T1000 (cell line): ENCODE measurements around the gene DLK2.
A peak's percentile ranks its signal among the peaks of the same experiment; 100 is the strongest.
"Not testable (repeated sequence)": the region's sequence is repeated elsewhere in the genome, so short reads cannot be mapped to it uniquely, and the experiment has no call there.

ENCODE experiments used
- DNase-seq: peaks from one replicate; lab custom pipeline; 2025; ENCODE audit warnings: mixed read lengths; lab: John Stamatoyannopoulos, UW

DLK2 gene

DNA sequence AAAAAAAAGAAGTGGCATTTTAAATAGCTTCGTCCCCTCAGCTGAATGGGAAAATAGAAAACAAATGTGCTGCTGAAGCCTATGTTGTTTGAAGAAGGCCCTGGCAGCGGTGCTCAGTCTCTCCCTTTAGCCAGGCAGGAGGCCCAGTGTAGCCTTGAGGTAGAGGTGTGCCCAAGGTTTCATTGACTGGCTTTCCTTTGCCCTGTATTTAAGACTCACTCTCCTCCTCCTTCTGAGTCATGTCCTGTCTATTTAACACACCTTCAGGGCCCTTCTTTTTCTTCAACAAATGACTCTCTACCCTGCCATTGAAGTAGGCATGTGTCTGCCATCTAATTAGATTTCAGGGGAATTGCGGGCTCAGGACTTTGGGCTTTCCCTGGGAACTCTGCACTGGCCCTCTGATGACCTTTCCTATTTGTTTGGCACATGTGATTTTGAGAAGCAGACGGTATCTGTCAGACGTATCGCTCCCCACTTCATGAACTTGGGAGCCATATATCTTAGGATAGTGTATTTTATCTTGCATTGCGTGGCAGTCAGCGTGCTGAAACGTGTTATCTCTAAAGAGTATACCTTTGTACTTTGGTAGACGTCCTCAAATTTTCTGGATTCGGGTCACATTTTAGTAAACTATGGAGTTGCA, 26.4 kb upstream of the DLK2 start:
- no peak for DNase-seq

DNA sequence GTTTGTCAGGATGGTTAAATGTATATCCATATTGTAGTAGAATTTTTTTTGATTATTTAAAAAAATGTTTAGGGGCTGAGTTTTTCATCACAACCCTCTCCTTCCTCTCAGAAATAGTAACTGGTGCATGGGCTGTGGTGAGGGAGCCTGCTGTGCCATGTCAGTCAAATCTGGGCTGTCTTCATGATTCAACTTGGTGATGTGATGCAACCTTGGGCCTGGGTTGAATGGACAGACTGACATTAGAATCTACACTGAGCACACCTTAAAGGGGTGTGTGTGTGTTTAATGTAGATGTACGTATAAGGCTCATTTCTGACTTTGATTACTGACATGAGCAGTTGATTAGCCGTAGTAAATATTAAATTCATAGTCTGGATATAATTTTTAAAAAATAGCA, 25.7 kb upstream of the DLK2 start:
- no peak for DNase-seq

DNA sequence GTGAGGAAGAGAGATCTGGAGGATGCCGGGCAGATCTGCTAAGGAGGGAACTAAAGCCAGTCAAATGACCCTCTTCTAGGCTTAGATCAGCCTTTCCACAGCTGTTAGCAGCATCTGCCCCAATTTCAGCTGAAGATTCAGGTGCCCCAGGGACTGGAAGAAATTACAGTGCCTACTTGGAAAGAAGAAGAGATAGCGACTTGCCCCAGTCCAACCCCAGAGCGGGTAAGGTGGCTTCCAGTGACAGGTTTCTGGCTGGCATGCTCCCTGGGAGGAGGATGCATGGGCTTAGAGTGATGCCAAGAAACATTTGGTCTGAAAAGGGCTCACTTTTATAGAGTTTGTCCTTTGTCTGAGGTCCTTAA, 22.6 kb upstream of the DLK2 start:
- DNase-seq: no peak

DNA sequence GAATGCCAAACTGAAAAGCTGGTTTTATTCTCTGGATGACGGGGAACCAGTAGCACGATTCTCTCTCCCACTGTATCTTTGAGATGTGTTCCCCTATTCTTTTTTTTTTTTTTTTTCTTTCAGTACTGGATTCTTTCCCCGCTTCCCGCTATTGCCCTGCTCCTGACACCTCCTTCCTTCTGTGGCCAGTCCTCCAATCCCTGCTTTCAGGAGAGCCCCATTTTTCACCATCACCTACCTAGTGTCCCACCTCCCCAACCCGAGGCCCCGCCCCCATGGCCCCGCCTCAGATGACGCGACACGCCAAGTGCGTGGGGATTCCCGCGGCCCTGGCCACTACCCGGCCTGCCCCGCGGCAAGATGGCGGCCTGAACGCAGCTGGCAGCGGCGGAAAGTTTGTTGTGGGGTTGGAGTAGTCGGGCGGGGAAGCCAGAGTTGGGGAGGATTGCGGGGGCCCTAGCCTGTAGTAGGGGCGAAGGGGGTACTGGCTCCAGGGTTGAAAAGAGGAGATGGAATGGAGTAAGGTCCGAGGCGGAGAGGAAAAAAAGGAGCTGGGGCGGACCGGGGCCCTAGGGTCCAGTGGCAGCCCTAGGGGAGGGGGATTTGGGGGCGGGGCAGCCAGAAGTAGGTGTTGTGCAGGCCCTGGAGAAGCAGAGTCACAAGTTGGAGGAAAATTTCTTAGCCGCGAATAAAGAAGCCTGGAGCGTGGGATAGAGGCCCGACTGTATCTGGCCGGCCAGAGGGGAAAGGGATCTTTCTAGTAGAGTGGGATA, 22.1 kb upstream of the DLK2 start, which contains the start of gene TJAP1:
Gene TJAP1, plus strand, starts transcription at position 336 of the 773 bp plus-strand sequence. CDS start 21,432 bp downstream, outside the sequence.
- DNase-seq: peak; percentile 85

DNA sequence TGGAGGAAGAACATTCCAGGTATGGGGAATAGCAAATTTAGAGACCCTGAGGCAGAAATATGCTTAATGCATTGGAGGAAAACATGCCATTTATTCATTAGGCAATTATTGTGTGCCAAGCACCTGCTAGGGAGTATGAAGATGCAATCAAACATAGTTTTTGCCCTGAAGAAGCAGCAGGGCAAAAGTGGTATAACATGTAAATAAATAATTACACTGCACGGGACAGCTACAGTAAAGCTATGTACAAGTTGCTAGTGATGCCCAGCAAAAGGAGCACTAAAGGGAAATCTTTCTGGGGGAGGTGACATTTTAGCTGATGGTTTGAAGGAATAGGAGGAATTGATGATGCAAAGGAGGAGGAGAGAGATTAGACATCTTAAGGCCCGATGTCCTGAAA, 21.4 kb upstream of the DLK2 start:
- no peak for DNase-seq

DNA sequence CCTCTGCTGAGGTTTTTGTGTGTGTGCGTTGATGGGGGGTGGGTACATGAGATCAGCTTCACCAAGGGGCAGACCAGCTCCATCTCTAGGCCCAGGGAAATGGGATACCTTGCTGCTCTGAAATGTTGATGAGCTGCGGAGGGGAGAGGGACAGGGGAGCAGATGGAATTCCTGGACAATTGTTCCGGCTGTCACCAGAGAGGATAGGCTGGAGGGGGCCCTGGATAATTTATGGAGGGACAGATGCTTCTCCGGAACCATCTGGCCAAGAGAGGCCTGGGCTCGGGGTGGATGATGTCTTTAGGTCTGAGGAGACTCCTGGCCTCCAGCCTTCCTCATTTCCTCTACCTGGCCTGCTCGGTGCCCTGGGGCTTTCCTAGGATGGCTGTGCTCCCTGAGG, 20.2 kb upstream of the DLK2 start:
- DNase-seq: no peak

DNA sequence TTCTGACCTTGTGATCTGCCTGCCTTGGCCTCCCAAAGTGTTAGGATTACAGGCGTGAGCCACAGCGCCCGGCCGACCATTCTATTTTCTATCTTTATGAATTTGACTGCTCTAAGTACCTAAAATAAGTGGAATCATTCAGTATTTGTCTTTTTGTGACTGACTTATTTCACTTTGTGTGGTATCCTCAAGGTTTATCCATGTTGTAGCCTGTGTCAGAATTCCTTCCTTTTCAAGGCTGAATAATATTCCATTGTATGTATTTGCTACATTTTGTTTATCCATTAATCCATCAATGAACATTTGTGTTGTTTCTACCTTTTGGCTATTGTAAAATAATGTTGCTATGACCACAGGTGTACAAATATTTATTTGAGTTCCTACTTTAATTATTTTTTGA, 17.2 kb upstream of the DLK2 start:
- DNase-seq: no peak

DNA sequence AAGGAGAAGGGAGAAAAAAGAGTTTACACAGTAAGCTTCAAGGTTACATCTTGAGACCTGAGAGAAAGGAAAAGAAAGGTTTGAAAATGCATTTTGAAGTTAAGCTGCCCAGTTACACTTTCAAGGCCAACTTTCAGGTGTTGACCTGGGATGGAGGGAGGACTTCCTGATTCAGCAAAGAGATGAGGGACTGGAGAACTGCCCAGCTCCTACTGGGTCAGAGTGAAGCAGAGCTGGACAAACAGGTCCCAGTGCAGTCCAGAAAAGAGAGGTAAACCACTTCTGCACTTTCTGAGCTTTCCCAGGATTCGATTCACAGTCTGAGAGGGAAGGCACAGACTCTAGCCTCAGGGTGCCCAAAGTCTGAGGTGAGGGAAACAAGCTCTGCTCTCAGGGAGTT, 16.1 kb upstream of the DLK2 start:
- DNase-seq: no peak

DNA sequence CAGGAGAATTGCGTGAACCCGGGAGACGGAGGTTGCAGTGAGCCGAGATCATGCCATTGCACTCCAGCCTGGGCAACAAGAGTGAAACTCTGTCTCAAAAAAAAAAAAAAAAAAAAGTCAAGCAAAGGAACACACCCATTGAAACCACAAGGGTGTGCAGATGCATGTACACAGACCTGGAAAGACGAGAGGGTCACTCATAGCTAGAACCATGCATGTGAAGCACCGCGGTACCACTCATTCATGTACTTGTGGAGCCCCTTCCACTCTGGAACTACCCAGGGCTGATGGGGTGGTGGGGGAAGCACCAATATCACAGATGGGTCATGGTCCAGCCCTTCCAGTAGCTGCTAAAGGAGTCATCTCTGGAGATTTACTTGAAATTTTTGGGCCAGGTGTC, 14.6 kb upstream of the DLK2 start:
- no peak for DNase-seq

DNA sequence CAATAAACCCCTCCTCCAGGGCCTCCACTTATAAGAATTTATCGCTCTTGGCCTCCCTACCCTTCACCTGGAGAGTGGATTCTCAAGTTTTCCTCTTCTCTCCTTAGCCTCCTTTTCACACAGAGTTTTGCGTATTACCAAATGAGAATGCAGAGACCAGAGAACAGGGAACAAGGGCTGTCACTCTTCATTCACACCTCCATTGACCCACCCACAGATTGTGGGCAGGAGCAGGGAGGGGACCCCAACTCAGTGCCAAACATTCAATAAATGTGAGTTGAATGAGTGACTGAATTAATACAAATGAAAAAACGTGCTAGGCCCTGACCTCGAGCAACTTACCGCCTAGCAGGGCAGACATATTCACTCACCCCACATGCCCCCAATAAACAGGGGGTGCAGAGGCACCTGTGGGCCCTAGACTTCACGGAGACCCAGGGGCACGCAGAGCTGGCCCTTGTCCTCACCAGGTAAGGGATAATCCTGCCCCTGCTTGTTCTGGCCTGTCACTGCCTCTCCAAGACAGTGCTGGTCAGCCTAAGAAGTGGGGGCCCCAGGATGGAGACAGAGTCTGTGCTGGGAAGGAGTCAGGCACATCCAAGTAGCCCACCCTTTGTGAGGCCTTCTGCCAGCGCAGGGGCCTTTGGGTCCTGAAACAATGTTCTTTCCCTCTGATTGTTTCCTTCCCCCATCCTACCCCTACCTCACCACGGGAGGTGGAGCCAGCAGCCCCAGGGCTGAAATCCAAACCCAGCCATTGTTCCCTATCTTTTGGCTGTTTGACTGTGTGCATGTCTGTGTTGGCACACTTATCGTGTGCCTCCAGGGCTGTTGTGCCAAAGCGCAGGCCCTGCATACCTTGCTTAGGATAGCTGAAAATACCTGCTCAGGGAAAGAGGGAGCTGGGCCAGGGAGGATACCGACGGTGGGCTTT, 13.7 kb upstream of the DLK2 start:
- DNase-seq: no peak

DNA sequence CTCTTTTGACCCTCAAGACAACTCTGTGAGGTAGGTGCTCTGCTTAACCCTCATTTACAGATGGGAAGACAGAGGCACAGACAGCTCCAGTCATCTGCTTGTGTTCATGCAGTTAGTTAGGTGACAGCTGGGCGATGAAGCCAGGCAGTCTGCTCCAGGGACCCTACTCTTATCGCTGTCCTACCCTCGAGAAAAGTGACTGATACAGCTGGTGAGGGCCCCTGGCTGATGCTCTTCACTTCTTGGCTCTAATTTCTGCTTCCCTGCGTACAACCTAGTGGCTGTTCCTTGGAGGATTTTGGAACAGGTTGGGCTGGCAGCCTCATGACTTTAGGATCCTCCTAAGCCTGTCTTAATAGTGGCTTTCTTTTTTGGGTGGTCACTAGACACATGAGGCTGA, 12.9 kb upstream of the DLK2 start:
- no peak for DNase-seq

DNA sequence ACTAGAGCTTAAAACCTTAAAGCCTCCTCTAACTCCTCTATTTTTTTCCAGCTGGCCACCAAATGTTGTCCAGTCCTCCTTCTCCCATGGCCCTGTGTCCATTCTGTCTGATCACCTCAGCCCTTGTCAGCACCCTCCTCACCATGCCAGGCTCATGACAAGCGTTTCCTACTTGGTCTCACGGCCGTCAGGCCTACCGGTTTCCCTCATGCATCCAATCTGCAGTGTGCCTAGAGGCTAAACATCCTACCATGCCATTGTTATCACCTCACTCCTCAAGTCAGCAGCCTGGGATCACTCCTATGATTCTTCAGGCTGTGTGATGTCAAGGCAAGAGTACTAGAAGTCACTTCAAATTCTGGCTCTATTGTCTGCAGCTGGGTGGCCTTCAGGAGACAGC, 12.4 kb upstream of the DLK2 start:
- no peak for DNase-seq

DNA sequence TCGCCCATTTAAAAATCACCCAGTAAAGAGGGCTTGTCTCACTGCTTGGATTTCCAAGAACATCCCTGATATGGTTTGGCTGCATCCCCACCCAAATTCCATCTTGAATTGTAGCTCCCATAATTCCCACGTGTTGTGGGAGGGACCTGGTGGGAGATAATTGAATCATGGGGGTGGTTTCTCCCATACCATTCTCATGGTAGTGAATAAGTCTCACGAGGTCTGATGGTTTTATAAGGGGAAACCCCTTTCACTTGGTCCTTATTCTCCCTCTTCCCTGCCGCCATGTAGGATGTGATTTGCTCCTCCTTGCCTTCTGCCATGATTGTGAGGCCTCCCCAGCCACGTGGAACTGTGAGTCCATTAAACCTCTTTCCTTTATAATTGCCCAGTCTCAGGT, 11.9 kb upstream of the DLK2 start:
- DNase-seq: not testable (repeated sequence)

DNA sequence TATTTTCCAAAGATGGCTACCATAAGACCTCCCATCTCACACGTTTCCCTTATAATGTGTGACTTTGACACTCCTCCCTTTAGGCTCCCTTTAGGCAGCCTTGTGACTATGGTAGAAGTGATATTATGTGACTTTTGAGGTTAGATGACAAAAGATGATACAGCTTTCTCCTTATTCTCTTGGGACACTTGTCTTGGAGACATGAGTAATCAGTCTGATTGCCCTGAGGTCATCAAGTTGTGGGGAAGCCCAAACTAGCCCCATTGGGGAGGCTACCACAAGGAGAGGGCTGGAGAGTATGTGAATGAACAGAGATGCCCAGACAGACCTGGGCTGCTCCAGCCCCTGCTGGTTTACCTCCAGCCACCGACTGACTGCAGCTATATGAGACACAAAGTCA, 10.6 kb upstream of the DLK2 start:
- no peak for DNase-seq

DNA sequence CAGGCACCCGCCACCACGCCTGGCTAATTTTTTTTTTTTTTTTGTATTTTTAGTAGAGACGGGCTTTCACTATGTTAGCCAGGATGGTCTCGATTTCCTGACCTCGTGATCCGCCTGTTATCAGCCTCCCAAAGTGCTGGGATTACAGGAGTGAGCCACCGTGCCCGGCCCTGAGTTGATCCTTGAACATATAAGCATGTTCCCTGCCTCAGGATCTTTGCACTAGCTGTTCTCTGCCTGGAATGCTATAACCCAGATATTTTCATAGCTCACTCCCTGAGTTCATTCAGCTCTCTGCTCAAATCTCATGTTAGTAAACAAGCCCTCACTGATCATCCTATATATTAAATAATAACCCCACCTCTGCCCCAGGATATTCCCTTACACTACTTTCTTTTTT, 9.0 kb upstream of the DLK2 start:
- DNase-seq: no peak

DNA sequence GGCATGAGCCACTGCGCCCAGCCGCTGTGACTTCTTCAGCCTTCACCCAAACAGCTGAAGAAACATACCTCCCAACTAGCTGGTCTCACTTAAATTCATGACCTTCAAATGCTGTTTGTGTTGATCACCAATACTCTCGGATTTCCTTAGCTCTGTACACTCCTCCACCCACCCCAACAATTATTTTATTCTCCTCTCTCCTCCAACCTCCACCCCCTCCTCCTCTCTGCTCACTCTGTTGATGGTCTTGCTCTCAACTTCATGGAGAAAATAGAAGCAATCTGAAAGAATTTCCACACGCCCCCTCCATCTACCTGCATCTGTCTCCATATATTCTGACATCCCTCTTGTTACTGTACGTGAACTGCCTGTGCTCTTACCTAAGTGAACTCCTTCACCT, 6.6 kb upstream of the DLK2 start:
- DNase-seq: no peak

DNA sequence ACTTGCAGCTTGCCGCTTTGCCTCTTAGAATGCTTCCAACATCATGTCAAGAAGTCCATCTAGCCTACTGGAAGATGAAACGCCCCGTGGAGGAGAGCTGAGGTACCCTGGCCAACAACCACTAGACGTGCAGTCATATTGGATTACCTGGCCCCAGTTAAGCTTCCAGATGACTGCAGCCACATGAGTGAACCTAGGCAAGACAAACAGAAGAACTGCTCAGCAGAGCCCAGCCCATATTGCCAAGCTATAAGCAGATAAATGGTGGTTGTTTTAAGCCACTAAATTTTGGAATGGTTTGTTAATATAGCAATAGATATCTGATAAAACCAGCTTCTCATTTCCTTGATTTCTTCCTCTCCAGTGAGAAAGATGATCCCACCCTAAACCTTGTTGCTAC, 4.7 kb upstream of the DLK2 start:
- DNase-seq: no peak

DNA sequence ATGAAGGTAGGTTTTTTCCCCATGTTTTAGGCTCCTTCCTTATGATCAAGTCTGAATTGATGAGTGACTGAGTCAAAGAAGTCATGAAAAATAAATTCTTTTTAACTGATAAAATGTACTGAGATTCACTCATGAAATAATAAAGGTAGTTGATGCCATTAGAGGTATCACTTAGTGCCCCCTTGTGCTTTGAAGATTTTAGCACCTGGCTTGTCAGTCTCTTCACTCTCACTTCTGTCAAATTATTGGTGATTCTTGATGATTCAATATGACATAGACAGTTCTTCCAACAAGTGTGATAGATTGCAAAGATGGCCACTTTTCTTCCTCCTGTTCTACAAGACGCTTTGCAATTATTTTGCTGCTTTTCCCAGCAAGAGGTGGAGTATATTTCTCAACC, 4.2 kb upstream of the DLK2 start:
- no peak for DNase-seq

DNA sequence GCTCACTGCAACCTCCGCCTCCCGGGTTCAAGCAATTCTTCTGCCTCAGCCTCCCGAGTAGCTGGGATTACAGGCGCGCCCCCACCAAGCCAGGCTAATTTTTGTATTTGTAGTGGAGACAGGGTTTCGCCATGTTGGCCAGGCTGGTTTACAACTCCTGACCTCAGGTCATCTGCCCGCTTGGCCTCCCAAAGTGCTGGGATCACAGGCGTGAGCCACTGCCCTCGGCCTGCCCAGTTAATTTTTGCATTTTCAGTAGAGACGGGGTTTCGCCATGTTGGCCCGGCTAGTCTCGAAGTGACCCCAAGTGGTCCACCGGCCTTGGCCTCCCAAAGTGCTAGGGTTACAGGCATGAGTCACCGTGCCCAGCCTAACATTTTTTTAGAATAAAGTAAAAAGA, 2.8 kb upstream of the DLK2 start:
- not testable (repeated sequence) for DNase-seq

DNA sequence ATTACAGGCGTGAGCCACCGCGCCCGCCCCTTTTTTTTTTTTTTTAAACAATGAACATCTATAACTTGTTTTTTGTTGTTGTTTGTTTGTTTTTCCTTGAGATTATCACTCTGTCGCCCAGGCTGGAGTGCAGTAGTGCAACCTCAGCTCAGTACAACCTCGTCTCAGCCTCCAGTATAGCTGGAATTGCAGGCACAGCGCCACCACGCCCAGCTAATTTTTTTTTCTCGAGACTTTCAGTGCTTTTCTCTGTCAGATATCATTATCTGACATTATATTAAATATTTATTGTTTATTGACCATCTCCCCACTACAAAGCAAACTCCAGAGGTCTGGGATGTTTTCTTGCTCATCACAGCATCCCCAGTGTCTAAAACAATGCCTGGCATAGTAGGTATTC, 2.3 kb upstream of the DLK2 start:
- no peak for DNase-seq

DNA sequence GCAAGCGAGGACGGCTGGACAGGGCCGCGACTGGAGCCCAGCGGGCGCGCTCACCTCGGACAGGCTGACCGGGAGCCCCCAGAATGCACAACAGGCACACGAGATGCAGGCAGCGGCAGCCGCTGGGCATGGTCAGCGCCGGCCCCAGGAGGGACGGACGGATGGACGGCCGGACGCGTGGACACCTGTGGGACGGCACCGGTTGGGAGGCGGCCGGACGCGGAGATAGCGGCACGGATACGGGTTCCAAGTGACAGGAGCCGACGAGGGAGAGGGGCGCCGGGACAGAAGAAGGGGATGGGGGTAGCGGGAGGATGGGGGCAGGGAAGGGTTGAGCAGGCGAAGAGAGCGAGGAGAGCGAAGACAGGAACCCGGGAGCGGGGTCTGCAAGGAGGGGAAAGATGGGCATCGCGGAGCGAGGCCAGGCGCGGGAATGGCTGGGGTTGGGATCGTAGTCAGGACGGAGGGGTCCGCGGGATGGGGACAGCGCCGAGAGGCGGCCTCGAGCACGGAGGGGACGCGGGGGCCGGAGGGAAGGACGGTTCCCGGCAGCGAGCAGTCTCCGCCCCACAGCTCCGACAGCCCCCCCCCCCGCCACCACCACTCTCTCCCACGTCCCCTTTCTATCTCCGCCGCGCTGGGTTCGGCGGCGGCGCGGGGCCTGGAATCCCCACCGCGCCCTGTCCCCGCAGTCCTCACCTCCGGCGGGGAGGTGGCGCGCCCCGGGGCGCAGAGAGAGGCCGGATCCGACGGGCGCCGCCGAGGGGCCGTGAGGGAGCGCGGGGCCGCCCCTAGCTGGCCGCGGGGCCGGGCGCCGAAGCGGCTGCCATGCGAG, 435 bp downstream of the DLK2 start:
- peak; percentile 75 for DNase-seq

DNA sequence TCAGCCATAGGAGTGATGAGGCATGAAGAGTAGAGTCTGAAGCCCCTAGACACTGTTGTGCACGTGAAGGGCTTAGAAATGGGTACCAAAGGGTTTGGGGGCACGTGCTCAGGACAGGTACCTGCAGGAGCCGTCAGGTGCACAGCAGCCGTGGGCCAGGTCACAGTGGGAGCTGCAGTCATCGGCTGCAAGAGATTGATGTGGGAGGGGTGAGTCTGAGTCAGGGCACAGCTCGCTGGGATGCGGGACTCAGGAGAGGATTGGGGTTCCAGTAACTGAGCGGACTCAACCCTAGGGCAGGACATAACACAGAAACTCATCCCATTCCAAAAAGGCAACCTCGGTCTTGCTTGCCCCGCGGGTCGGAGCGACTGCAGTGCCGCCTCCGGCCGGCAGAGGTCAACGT, 1.1 kb downstream of the DLK2 start:
- no peak for DNase-seq
